EL (cell line): ENCODE measurements around the gene TOR3A.

Source experiments
- DNase-seq: peaks from one replicate; pipeline ENCODE4 v3.0.0-alpha.2; 2016

Gene TOR3A

GRCh38 chr1:179077396-179077795, 4.5 kb upstream of the TOR3A start:
- peak; percentile 34 for DNase-seq

- DNase-seq: peak; percentile 72
Measured at GRCh38 chr1:179079113-179079761, 2.6 kb upstream of the TOR3A start.

GRCh38 chr1:179080866-179081686, 794 bp upstream of the TOR3A start:
- DNase-seq: no peak

GRCh38 chr1:179082333-179082998, 596 bp downstream of the TOR3A start:
- DNase-seq: peak; percentile 52

- peak; percentile 57 for DNase-seq
Measured at GRCh38 chr1:179082999-179083335, 1.1 kb downstream of the TOR3A start.

- DNase-seq: no peak
Measured at GRCh38 chr1:179083533-179083932, 1.7 kb downstream of the TOR3A start.

GRCh38 chr1:179087665-179088064, 5.8 kb downstream of the TOR3A start:
- no peak for DNase-seq

GRCh38 chr1:179089827-179090482, 8.1 kb downstream of the TOR3A start:
- DNase-seq: no peak

GRCh38 chr1:179090522-179090921, 8.7 kb downstream of the TOR3A start:
- no peak for DNase-seq

GRCh38 chr1:179090923-179091322, 9.1 kb downstream of the TOR3A start:
- DNase-seq: no peak

- peak; percentile 57 for DNase-seq
Measured at GRCh38 chr1:179091691-179092165, 9.9 kb downstream of the TOR3A start.

GRCh38 chr1:179092896-179093461, 11.1 kb downstream of the TOR3A start:
- no peak for DNase-seq

- DNase-seq: no peak
Measured at GRCh38 chr1:179094818-179095217, 12.9 kb downstream of the TOR3A start.

- no peak for DNase-seq
Measured at GRCh38 chr1:179095377-179095776, 13.5 kb downstream of the TOR3A start.

- DNase-seq: no peak
Measured at GRCh38 chr1:179095924-179096323, 14.1 kb downstream of the TOR3A start.

GRCh38 chr1:179099891-179100290, 18.0 kb downstream of the TOR3A start:
- no peak for DNase-seq

GRCh38 chr1:179101566-179101965, 19.7 kb downstream of the TOR3A start:
- no peak for DNase-seq

- no peak for DNase-seq
Measured at GRCh38 chr1:179103999-179104398, 22.1 kb downstream of the TOR3A start.

- no peak for DNase-seq
Measured at GRCh38 chr1:179104611-179105250, 22.9 kb downstream of the TOR3A start.

GRCh38 chr1:179105393-179105792, 23.5 kb downstream of the TOR3A start:
- no peak for DNase-seq

GRCh38 chr1:179107706-179108629, 26.1 kb downstream of the TOR3A start:
- DNase-seq: no peak
